WERI-Rb-1 (cell line): ENCODE data around the gene ADGRE1.

Experiments used
- DNase-seq: peaks from one replicate; pipeline ENCODE4 v3.0.0-alpha.2; 2020
- H3K27ac ChIP-seq: fragments of 250-450 bp; sonication (Bioruptor Pico); 2 replicates; pipeline ENCODE4 v1.5.1; 2020; ENCODE audit warnings: mild to moderate bottlenecking, moderate library complexity
- H3K27me3 ChIP-seq: fragments of 250-450 bp; sonication (Bioruptor Pico); 2 replicates; pipeline ENCODE4 v1.5.1; 2021; ENCODE audit warnings: mild to moderate bottlenecking, low read depth, moderate library complexity; ENCODE audit not compliant: insufficient read depth, severe bottlenecking
- H3K36me3 ChIP-seq: fragments of 250-450 bp; sonication (Bioruptor Pico); 2 replicates; pipeline ENCODE4 v1.5.1; 2020; ENCODE audit warnings: mild to moderate bottlenecking, moderate library complexity
- H3K4me3 ChIP-seq: 2 replicates; pipeline ENCODE4 v1.5.1; 2011; ENCODE audit warnings: low read depth, mild to moderate bottlenecking, control low read depth, low read length
- H3K9me3 ChIP-seq: fragments of 250-450 bp; sonication (Bioruptor Pico); 2 replicates; pipeline ENCODE4 v1.5.1; 2021; ENCODE audit warnings: mild to moderate bottlenecking, moderate library complexity; ENCODE audit not compliant: severe bottlenecking
- CTCF ChIP-seq: IDR thresholded peaks from 2 replicates; pipeline ENCODE4 v1.5.1; 2011; ENCODE audit warnings: low read depth, mild to moderate bottlenecking, control low read depth, inconsistent platforms, low read length

Gene ADGRE1

DNA sequence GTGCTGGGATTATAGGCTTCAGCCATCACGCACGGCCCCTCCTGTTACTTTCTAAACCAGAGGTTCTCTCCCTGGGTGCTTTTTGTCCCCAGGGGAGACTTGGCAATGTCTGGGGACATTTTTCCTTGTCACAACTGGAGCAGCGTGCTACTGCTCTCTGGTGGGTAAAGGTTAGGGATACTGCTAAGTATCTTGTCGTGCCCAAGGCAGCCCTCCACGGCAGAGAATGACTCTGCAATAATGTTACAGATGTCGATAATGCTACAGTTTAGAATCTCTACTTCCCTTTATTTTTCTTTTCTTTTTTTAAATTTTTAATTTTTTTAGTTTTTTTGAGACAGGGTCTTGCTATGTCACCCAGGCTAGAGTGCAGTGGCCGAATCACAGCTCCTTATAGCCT is 38.0 kb downstream of the ADGRE1 start:
- no peak for TF ChIP-seq CTCF
- no peak overlapping the region for H3K4me3 ChIP-seq
- no peak for DNase-seq
- H3K27me3 ChIP-seq = peaks cover 76% of the 10 kb centered on the region
- H3K36me3 ChIP-seq = no peaks in the 10 kb centered on the region
- H3K9me3 ChIP-seq = peaks cover 5% of the 10 kb centered on the region
- no peak overlapping the region for H3K27ac ChIP-seq

- Histone ChIP-seq H3K36me3 (no peaks in the 10 kb centered on the region), H3K9me3 (peaks cover 8% of the 10 kb centered on the region), H3K27me3 (peaks cover 75% of the 10 kb centered on the region), H3K4me3 (no peak overlapping the region), H3K27ac (no peak overlapping the region)
- no peak for DNase-seq
- peak; percentile 38 for TF ChIP-seq CTCF
Measured at GRCh38 chr19:6925801-6926751, 38.7 kb downstream of the ADGRE1 start.

GRCh38 chr19:6930190-6930589 is 42.8 kb downstream of the ADGRE1 start:
- H3K27ac ChIP-seq = no peak overlapping the region
- H3K4me3 ChIP-seq = no peak overlapping the region
- no peak for DNase-seq
- no peak for TF ChIP-seq CTCF
- H3K9me3 ChIP-seq = peaks cover 6% of the 10 kb centered on the region
- H3K27me3 ChIP-seq = peaks cover 75% of the 10 kb centered on the region
- H3K36me3 ChIP-seq = no peaks in the 10 kb centered on the region

DNA sequence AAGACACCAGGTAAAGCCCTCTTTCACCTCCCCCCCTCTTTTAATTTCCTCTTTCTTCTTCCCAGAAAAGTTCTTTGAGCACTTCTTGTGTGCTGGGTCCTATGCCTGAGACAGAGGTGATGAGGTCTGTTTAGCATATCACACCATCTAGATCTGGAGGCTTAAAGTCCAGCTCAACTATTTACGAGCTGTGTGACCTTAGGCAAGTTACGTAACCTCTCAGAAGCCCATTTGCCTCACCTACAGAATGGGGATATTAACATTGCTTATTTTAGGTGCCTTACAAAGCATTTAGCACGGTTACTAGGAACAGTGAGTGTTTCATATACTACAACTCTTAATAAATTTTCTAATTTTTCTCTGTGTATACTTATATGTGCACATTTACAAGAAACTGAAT is 47.7 kb downstream of the ADGRE1 start:
- no peak for TF ChIP-seq CTCF
- H3K27me3 ChIP-seq = peaks cover 47% of the 10 kb centered on the region
- no peak for DNase-seq
- no peak overlapping the region for H3K27ac ChIP-seq
- no peaks in the 10 kb centered on the region for H3K36me3 ChIP-seq
- no peak overlapping the region for H3K4me3 ChIP-seq
- peaks cover 14% of the 10 kb centered on the region for H3K9me3 ChIP-seq

GRCh38 chr19:6935618-6936017 is 48.2 kb downstream of the ADGRE1 start:
- H3K9me3 ChIP-seq = peaks cover 12% of the 10 kb centered on the region
- TF ChIP-seq CTCF = no peak
- H3K27ac ChIP-seq = no peak overlapping the region
- no peak for DNase-seq
- no peaks in the 10 kb centered on the region for H3K36me3 ChIP-seq
- peaks cover 46% of the 10 kb centered on the region for H3K27me3 ChIP-seq
- H3K4me3 ChIP-seq = no peak overlapping the region
